GM12873 (cell line): ENCODE data around the gene STX16.
A peak's percentile ranks its signal among the peaks of the same experiment; 100 is the strongest.

Experiments
- TF ChIP-seq, protein P1 (sequence below): IDR thresholded peaks from 2 replicates; pipeline ENCODE4 v1.5.1; 2012; ENCODE audit warnings: low read depth, mild to moderate bottlenecking, moderate library complexity, low read length, control low read depth; ENCODE audit not compliant: insufficient read depth; ENCODE audit errors: missing control alignments

The STX16 gene

DNA sequence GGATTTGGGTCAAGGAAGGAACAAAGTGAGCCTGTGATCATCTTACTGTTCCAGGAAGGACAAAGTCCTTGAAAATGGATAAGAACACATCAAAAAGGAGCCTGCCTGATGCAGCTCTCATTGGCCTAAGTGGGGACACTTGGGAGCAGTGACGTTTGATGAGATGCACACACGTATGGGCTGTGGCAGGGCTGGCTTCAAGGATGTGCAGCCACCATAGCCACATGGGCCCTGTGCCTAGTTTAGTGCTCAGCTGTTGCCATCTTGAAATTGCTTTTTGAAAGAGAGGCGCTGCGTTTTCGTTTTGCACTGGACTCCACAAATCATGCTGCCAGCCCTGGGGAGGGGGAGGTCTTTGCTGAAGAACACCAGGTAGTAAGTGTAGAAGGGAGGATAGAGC, 34.9 kb downstream of the STX16 start:
- TF ChIP-seq, protein P1, sequence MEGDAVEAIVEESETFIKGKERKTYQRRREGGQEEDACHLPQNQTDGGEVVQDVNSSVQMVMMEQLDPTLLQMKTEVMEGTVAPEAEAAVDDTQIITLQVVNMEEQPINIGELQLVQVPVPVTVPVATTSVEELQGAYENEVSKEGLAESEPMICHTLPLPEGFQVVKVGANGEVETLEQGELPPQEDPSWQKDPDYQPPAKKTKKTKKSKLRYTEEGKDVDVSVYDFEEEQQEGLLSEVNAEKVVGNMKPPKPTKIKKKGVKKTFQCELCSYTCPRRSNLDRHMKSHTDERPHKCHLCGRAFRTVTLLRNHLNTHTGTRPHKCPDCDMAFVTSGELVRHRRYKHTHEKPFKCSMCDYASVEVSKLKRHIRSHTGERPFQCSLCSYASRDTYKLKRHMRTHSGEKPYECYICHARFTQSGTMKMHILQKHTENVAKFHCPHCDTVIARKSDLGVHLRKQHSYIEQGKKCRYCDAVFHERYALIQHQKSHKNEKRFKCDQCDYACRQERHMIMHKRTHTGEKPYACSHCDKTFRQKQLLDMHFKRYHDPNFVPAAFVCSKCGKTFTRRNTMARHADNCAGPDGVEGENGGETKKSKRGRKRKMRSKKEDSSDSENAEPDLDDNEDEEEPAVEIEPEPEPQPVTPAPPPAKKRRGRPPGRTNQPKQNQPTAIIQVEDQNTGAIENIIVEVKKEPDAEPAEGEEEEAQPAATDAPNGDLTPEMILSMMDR, result no peak

DNA sequence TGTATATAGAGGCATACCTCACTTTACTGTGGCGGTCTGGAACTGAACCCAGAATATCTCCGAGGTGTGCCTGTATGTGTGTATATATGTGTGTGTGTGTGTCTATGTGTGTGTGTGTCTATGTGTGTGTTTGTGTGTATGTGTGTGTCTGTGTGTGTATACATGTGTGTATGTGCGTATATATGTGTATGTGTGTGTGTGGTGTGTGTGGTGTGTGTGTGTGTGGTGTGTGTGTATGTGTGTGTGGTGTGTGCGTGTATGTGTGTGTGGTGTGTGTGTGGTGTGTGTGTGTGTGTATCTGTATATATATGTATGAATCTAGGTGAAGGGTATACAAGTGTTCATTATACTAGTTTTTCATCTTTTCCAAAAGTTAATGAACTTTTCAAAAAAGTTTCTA, 37.3 kb downstream of the STX16 start:
- TF ChIP-seq, protein P1, result no peak

DNA sequence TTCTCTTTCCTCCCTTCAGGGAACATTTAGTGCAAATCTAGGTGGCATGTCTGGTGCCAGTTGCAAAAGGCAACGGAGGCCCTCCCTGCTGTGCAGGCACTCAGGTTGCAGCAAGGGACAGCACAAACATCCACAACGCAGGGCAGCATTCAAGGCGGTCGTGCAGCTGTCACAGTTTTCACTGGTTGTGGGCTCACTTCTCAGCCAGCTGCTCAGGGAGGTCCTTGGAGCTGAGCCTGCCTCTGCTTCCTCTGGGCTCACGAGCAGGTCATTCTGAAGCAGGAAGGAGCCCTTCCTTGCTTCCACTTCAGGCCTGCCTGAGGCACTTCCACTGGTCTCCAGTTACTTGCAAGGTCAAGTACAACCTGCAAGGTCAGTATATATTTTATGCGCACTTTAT, 37.8 kb downstream of the STX16 start:
- TF ChIP-seq, protein P1, result no peak

DNA sequence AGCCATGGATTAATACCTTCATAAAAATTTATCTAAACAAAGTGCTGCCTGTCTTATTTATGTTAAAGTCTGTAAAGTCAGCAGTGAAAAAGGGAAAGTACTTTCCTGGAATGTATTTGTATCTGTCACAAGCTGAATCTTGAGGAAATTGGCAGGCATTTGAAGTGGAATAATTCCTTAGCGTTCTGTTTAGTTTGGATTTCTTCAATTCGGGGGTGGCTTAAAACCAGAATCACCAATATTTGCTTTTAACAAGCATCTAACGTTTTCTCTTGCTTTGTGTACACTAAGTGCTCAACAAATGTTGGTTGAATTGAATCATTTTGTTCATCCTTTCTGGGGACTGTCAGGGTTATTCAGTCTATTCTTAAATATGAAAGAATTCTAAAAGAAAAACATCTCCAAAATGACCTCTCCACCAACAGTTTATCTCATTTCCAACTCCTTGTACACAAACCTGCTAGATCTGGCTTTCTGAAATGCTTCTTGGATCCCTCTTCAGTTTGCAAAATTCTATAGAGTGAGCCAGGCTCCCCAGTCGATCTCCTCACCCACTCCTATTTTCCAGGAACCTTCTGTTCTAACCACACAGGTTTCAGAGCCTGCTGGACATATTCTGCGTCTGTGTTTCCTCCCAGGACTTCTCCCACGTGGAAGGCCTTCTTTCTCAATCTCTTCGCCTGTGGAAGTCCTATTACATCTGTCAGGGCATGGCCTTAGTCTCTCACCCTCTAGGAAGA, 39.5 kb downstream of the STX16 start:
- TF ChIP-seq, protein P1, result no peak

DNA sequence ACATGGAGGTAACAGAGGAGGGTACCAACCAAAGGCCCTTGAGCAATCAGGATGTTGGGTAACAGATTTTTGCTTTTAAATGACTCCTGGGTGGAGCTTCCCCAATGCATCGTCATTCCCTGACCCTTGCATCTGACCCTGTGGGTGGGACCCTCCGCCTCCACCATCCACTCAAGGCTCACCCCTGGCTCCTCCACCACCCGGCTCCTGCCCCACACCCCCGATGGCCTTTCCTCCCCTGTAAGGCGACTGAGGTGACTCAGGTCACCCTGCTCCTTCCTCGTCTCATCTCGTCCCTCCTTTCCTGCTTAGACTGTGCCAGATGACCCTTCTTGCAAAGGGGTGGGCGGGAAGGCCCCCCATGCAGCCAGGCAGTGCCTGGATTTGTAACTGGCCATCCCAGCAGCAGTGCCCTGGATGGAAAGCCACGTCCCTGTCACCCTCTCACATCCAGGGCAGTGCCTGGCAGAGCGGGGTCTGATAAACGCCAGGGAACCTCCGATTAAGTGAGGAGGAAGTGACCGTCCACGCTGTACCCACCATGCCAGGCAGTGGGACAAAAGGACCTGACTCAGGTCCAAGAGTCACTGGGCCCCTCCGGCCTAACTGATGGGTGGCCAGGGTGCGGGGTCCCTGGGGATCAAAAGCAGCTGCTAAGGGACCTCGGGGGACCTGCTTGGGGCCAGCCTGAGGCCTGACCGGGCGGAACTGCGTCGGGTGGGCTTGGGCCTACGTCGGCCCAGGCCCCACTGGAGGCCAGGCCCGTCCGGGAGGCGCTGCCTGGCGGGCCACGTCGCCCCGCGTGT, 40.9 kb downstream of the STX16 start:
- TF ChIP-seq, protein P1, result no peak

DNA sequence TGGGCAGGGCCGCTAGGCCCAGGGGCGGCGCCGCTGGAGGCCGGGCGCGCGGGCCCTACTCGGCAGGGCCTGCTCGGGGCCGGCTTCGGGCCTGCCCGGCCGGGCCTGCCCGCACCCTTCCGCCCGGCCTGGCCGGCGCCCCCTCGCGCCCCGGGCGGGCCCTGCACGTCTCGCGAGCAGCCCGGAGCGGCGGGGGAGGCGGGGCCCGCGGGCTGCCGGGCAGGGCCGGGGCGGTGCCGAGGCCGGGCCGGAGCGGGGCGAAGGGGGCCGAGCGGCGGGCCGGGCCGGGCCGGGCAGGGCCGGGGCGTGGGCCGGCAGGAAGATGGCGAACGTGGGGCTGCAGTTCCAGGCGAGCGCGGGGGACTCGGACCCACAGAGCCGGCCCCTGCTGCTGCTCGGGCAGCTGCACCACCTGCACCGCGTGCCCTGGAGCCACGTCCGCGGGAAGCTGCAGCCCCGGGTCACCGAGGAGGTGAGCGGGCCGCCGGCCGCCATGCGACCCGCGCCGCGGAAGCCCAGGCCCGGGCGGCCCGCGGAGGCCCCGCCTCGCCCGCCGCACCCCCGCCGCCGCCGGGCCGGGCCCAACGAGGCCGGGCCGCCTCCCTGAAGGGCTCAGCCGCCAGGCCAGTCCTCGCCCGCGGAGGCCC, 41.6 kb downstream of the STX16 start, which contains the start of gene NPEPL1:
NPEPL1 (plus strand) TSS at position 222 of the 647 bp plus-strand sequence; CDS start at position 323, 101 bp downstream.
- TF ChIP-seq, protein P1, result peak; percentile 28
